Activated B cell treated with CpG ODN at 0.5 μM for 24 hours (primary cell): ENCODE measurements around the gene CLRN1. TPM values are rescaled to one million over a fixed set of nuclear protein-coding genes. Genes with fewer than 3 reads are reported as not detected.

Experiments
- ATAC-seq: fragments of 200-7000 bp; cut with Tn5 transposase; one replicate; pipeline ENCODE4 v1.10.0; 2021; ENCODE audit warnings: low read depth, mild to moderate bottlenecking, moderate library complexity
- CTCF ChIA-PET: fragments of 350-600 bp; sonication (Branson Sonifier 250); formaldehyde crosslinking; loops from one replicate; lab custom pipeline; 2021; ENCODE audit warnings: antibody characterized with exemption; lab: Charles Lee
- POLR2A ChIA-PET: fragments of 350-600 bp; sonication (Branson Sonifier 250); formaldehyde crosslinking; loops from one replicate; lab custom pipeline; 2021; ENCODE audit warnings: antibody characterized with exemption; lab: Charles Lee
- DNase-seq: peaks from one replicate; pipeline ENCODE4 v3.0.0; 2022
- H3K27ac Mint-ChIP-seq: one replicate; pipeline ENCODE4 v1.8.0; 2020; ENCODE audit warnings: mixed read lengths
- H3K27me3 Mint-ChIP-seq: one replicate; pipeline ENCODE4 v1.8.0; 2021; ENCODE audit warnings: mixed read lengths
- H3K36me3 Mint-ChIP-seq: one replicate; pipeline ENCODE4 v1.8.0; 2021; ENCODE audit warnings: low read depth, mixed read lengths
- H3K4me1 Mint-ChIP-seq: one replicate; pipeline ENCODE4 v1.8.0; 2021; ENCODE audit warnings: mixed read lengths
- H3K4me3 Mint-ChIP-seq: one replicate; pipeline ENCODE4 v1.8.0; 2020; ENCODE audit warnings: mild to moderate bottlenecking, mixed read lengths
- H3K9me3 Mint-ChIP-seq: one replicate; pipeline ENCODE4 v1.8.0; 2020; ENCODE audit warnings: mixed read lengths
- CTCF ChIP-seq: fragments of 200-600 bp; IDR thresholded peaks from one replicate; pipeline ENCODE4 v1.8.0; 2022; ENCODE audit warnings: antibody characterized with exemption, mild to moderate bottlenecking
- intact Hi-C: fragments of 100-400 bp; cut with micrococcal nuclease; formaldehyde crosslinking; loops from one replicate; pipeline ENCODE4 v1.15.1; 2024
- total RNA-seq: library from RNA; stranded (reverse); gene quantifications from 2 replicates; pipeline ENCODE4 v1.2.3, GENCODE V29; 2022

Gene CLRN1
- total RNA-seq, 1 donor from 2014 or later = not detected

- Mint-ChIP-seq H3K27me3 (peaks cover 12% of the 10 kb centered on the region), H3K27ac (no peak overlapping the region), H3K4me3 (no peak overlapping the region), H3K9me3 (no peaks in the 10 kb centered on the region), H3K4me1 (peaks cover 2% of the 10 kb centered on the region), H3K36me3 (no peaks in the 10 kb centered on the region)
- ChIA-PET CTCF (no interaction called here), POLR2A (no interaction called here)
- ATAC-seq = no peak
- DNase-seq = no peak
- no peak for TF ChIP-seq CTCF
- intact Hi-C loops = no loop called here
Observed at GRCh38 chr3:150930839-150931238, 41.7 kb downstream of the CLRN1 start.

GRCh38 chr3:150928234-150928633, 44.3 kb downstream of the CLRN1 start:
- intact Hi-C loops = loop anchor here (5.0 kb wide), 1 partner anchor 299 kb away; no protein-coding TSS in a partner anchor
- CTCF ChIA-PET = no interaction called here
- TF ChIP-seq CTCF = no peak

GRCh38 chr3:150926328-150926727, 46.2 kb downstream of the CLRN1 start:
- Mint-ChIP-seq H3K27me3 (peaks cover 16% of the 10 kb centered on the region), H3K36me3 (no peaks in the 10 kb centered on the region), H3K27ac (no peak overlapping the region), H3K9me3 (no peaks in the 10 kb centered on the region), H3K4me3 (no peak overlapping the region), H3K4me1 (peaks cover 9% of the 10 kb centered on the region)
- DNase-seq = no peak
- ChIA-PET POLR2A (no interaction called here), CTCF (interaction anchor here (0.9 to 2.1 kb wide), 3 partner anchors 8 to 218 kb away, joined by 3 to 17 read pairs (median 3); no protein-coding TSS in a partner anchor)
- intact Hi-C loops = loop anchor here (1.0 to 5.0 kb wide), 2 partner anchors 159 to 301 kb away; partner anchors contain the start of gene MED12L
- ATAC-seq = no peak
- no peak for TF ChIP-seq CTCF

More at GRCh38 chr3:150928234-150928633, 44.3 kb downstream of the CLRN1 start:
- H3K4me3 Mint-ChIP-seq = no peak overlapping the region
- DNase-seq = no peak
- no peaks in the 10 kb centered on the region for H3K9me3 Mint-ChIP-seq
- no peak for ATAC-seq
- peaks cover 9% of the 10 kb centered on the region for H3K4me1 Mint-ChIP-seq
- POLR2A ChIA-PET = no interaction called here
- no peak overlapping the region for H3K27ac Mint-ChIP-seq
- peaks cover 16% of the 10 kb centered on the region for H3K27me3 Mint-ChIP-seq
- H3K36me3 Mint-ChIP-seq = no peaks in the 10 kb centered on the region

- intact Hi-C loops = loop anchor here (1.0 to 5.0 kb wide), 4 partner anchors 160 to 358 kb away; partner anchors contain the start of gene MED12L
- Mint-ChIP-seq H3K27ac (no peak overlapping the region), H3K27me3 (peaks cover 12% of the 10 kb centered on the region), H3K36me3 (no peaks in the 10 kb centered on the region), H3K9me3 (no peaks in the 10 kb centered on the region), H3K4me3 (peak overlapping the region; percentile 75), H3K4me1 (peaks cover 9% of the 10 kb centered on the region)
- CTCF ChIA-PET = interaction anchor here (0.9 to 2.1 kb wide), 4 partner anchors 8 to 357 kb away, joined by 3 to 17 read pairs (median 4); no protein-coding TSS in a partner anchor
- peak; percentile 46 for DNase-seq
- POLR2A ChIA-PET = no interaction called here
- peak; percentile 84 for ATAC-seq
- no peak for TF ChIP-seq CTCF
Observed at GRCh38 chr3:150925751-150926201, 46.8 kb downstream of the CLRN1 start.

GRCh38 chr3:150922611-150923010, 49.9 kb downstream of the CLRN1 start:
- no peak for DNase-seq
- ChIA-PET CTCF (no interaction called here), POLR2A (no interaction called here)
- TF ChIP-seq CTCF = no peak
- no peak overlapping the region for H3K27ac Mint-ChIP-seq
- no peaks in the 10 kb centered on the region for H3K9me3 Mint-ChIP-seq
- no peak overlapping the region for H3K4me3 Mint-ChIP-seq
- peaks cover 9% of the 10 kb centered on the region for H3K4me1 Mint-ChIP-seq
- intact Hi-C loops = loop anchor here (5.0 kb wide), 1 partner anchor 155 kb away; no protein-coding TSS in a partner anchor
- H3K27me3 Mint-ChIP-seq = peaks cover 17% of the 10 kb centered on the region
- no peaks in the 10 kb centered on the region for H3K36me3 Mint-ChIP-seq
- ATAC-seq = no peak
